ENCODE results near the gene PTPRC.

The PTPRC gene

DNA sequence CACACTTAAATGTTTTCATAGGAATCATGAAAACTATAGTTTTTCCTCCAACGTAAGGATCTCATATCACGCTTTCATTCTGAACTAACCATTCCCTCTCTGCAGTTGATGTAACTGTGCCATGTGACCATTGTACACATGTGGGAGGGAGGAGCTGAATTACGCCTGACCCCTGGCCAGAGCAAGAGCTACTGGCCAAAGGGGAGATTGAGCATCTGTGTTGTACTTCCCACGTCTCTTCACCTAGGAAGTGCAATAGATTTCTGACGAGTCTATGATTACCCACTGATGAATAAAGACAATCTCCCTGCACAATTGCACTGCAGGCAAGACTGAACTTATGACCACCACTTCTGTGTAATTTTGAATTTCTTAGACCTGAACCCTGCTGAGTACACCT lies 24.0 kb downstream of the PTPRC start:
- no peak overlapping the region for H3K9ac ChIP-seq (ENCODE audit: low read length)
- no peak overlapping the region for H3K4me2 ChIP-seq (ENCODE audit: low read length, poor library complexity, severe bottlenecking)
- H3K9me3 ChIP-seq (ENCODE audit: control insufficient read depth, low read length) = no peaks in the 10 kb centered on the region
- 86% methylated on average over 5 of the region's 5 CpGs for WGBS
- no peak overlapping the region for H2AK5ac ChIP-seq (ENCODE audit: low read length, severe bottlenecking)
- no peaks in the 10 kb centered on the region for H3K27me3 ChIP-seq (ENCODE audit: control insufficient read depth in 1 of 2, insufficient read depth in 1 of 2, low read length in 2 of 2)
- H3K23ac ChIP-seq (ENCODE audit: low read length in 2 of 2) = no peak overlapping the region
- H4K8ac ChIP-seq (ENCODE audit: low read length) = no peak overlapping the region
- no peak overlapping the region for H3K27ac ChIP-seq (ENCODE audit: low read length, poor library complexity, severe bottlenecking)
- H3K14ac ChIP-seq (ENCODE audit: low read length in 2 of 2) = no peak overlapping the region
- H3K4me1 ChIP-seq (ENCODE audit: control insufficient read depth, insufficient read depth, low read depth, low read length) = no peaks in the 10 kb centered on the region
- no peak overlapping the region for H2BK12ac ChIP-seq (ENCODE audit: low read length in 2 of 2)
- H2BK15ac ChIP-seq (ENCODE audit: low read depth, poor library complexity, severe bottlenecking) = no peak overlapping the region
- H3K79me1 ChIP-seq (replicated peaks; ENCODE audit: low read length, poor library complexity, severe bottlenecking) = no peaks in the 10 kb centered on the region
- no peak overlapping the region for H2BK5ac ChIP-seq (ENCODE audit: low read depth, low read length, poor library complexity, severe bottlenecking)
- DNase-seq = no peak
- H4K91ac ChIP-seq (ENCODE audit: low read length) = peak overlapping the region; percentile 66
- no peak overlapping the region for H3K4ac ChIP-seq (ENCODE audit: low read depth in 1 of 2, low read length in 2 of 2)
- no peaks in the 10 kb centered on the region for H3K36me3 ChIP-seq (ENCODE audit: control insufficient read depth in 1 of 2, insufficient read depth in 2 of 2, low read depth in 1 of 2, low read length in 2 of 2)
- H2BK120ac ChIP-seq (ENCODE audit: low read depth, low read length) = no peak overlapping the region
- no peak overlapping the region for H3K4me3 ChIP-seq (ENCODE audit: insufficient read depth in 1 of 2, low read depth in 1 of 2, low read length in 2 of 2)
- no peak overlapping the region for H3K18ac ChIP-seq (ENCODE audit: low read depth in 1 of 2, low read length in 2 of 2)
- H2AFZ ChIP-seq (ENCODE audit: low read depth, low read length) = no peak overlapping the region

DNA sequence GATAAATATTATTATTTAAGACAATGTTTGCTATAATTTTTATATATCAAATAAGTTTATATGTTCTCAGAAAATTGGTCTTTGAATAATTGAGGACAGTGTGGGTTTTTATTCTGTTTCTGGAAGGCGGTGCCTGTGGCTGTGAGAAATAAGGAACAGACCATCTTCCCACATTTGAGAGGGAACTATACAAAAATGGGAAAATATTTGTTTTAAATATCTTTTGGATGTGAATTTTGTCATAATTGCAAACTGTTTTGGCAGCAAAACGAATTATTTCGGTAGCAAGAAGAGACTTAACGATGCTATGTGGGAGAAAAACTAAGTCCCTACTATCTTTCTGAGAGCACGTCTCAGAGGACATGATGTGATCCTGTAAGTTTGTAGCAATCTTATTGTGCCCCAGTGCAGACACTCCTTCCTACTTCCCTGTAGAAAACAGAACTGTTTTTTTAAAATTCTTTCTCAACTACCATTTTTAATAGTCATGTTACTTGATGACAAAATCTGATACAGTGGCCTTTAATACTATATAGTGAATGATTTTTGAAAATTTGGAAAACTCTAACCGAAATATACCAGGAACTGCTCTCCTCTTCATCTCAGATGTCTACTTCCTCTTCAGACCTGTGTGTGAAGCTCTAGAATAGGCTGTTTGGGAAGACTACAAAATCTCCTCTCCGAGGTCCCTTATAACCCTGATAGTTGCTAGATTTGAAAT lies 25.4 kb downstream of the PTPRC start:
- Histone ChIP-seq H3K4me3 (ENCODE audit: insufficient read depth in 1 of 2, low read depth in 1 of 2, low read length in 2 of 2) (no peak overlapping the region), H3K27me3 (ENCODE audit: control insufficient read depth in 1 of 2, insufficient read depth in 1 of 2, low read length in 2 of 2) (no peaks in the 10 kb centered on the region), H3K4me1 (ENCODE audit: control insufficient read depth, insufficient read depth, low read depth, low read length) (no peaks in the 10 kb centered on the region), H2BK5ac (ENCODE audit: low read depth, low read length, poor library complexity, severe bottlenecking) (no peak overlapping the region), H2BK12ac (ENCODE audit: low read length in 2 of 2) (no peak overlapping the region), H3K4me2 (ENCODE audit: low read length, poor library complexity, severe bottlenecking) (no peak overlapping the region), H4K8ac (ENCODE audit: low read length) (no peak overlapping the region), H3K27ac (ENCODE audit: low read length, poor library complexity, severe bottlenecking) (no peak overlapping the region), H3K4ac (ENCODE audit: low read depth in 1 of 2, low read length in 2 of 2) (no peak overlapping the region), H3K9me3 (ENCODE audit: control insufficient read depth, low read length) (no peaks in the 10 kb centered on the region), H3K14ac (ENCODE audit: low read length in 2 of 2) (no peak overlapping the region), H3K23ac (ENCODE audit: low read length in 2 of 2) (no peak overlapping the region), H2AK5ac (ENCODE audit: low read length, severe bottlenecking) (no peak overlapping the region), H3K18ac (ENCODE audit: low read depth in 1 of 2, low read length in 2 of 2) (no peak overlapping the region), H3K9ac (ENCODE audit: low read length) (no peak overlapping the region), H3K79me1 (replicated peaks; ENCODE audit: low read length, poor library complexity, severe bottlenecking) (no peaks in the 10 kb centered on the region), H3K36me3 (ENCODE audit: control insufficient read depth in 1 of 2, insufficient read depth in 2 of 2, low read depth in 1 of 2, low read length in 2 of 2) (no peaks in the 10 kb centered on the region), H2BK120ac (ENCODE audit: low read depth, low read length) (no peak overlapping the region), H4K91ac (ENCODE audit: low read length) (no peak overlapping the region), H2BK15ac (ENCODE audit: low read depth, poor library complexity, severe bottlenecking) (no peak overlapping the region), H2AFZ (ENCODE audit: low read depth, low read length) (no peak overlapping the region)
- no peak for DNase-seq
- 95% methylated on average over 5 of the region's 7 CpGs for WGBS

DNA sequence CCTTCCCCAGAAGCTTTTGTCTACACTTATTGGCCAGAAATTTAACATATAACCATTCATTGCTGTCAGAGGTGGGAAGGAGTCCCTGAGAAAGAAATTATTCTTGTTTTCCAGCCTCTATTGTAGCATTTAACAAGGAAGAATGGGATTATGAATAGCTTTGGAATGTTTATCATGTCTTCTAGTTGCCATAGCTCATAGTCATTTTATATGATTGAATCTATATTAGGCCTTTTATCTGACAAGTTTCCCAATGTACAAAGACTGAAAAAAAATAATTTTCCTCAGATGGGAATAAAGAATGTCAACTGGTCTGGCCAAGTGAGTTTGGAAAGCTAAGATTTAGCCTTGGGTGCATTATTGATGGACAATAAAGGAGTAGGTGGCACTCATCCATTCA lies 28.3 kb downstream of the PTPRC start:
- H3K4me3 ChIP-seq (ENCODE audit: insufficient read depth in 1 of 2, low read depth in 1 of 2, low read length in 2 of 2) = no peak overlapping the region
- no peak overlapping the region for H4K91ac ChIP-seq (ENCODE audit: low read length)
- no peak overlapping the region for H3K9ac ChIP-seq (ENCODE audit: low read length)
- DNase-seq = no peak
- no peak overlapping the region for H2BK15ac ChIP-seq (ENCODE audit: low read depth, poor library complexity, severe bottlenecking)
- no peak overlapping the region for H2BK5ac ChIP-seq (ENCODE audit: low read depth, low read length, poor library complexity, severe bottlenecking)
- H2BK12ac ChIP-seq (ENCODE audit: low read length in 2 of 2) = no peak overlapping the region
- no peak overlapping the region for H3K18ac ChIP-seq (ENCODE audit: low read depth in 1 of 2, low read length in 2 of 2)
- no peak overlapping the region for H3K4ac ChIP-seq (ENCODE audit: low read depth in 1 of 2, low read length in 2 of 2)
- no peak overlapping the region for H3K23ac ChIP-seq (ENCODE audit: low read length in 2 of 2)
- no peak overlapping the region for H2BK120ac ChIP-seq (ENCODE audit: low read depth, low read length)
- no peaks in the 10 kb centered on the region for H3K4me1 ChIP-seq (ENCODE audit: control insufficient read depth, insufficient read depth, low read depth, low read length)
- H3K14ac ChIP-seq (ENCODE audit: low read length in 2 of 2) = no peak overlapping the region
- H2AK5ac ChIP-seq (ENCODE audit: low read length, severe bottlenecking) = no peak overlapping the region
- no peak overlapping the region for H2AFZ ChIP-seq (ENCODE audit: low read depth, low read length)
- no peak overlapping the region for H4K8ac ChIP-seq (ENCODE audit: low read length)
- no peaks in the 10 kb centered on the region for H3K27me3 ChIP-seq (ENCODE audit: control insufficient read depth in 1 of 2, insufficient read depth in 1 of 2, low read length in 2 of 2)
- no peak overlapping the region for H3K27ac ChIP-seq (ENCODE audit: low read length, poor library complexity, severe bottlenecking)
- no peaks in the 10 kb centered on the region for H3K79me1 ChIP-seq (replicated peaks; ENCODE audit: low read length, poor library complexity, severe bottlenecking)
- H3K4me2 ChIP-seq (ENCODE audit: low read length, poor library complexity, severe bottlenecking) = no peak overlapping the region
- no peaks in the 10 kb centered on the region for H3K9me3 ChIP-seq (ENCODE audit: control insufficient read depth, low read length)
- no peaks in the 10 kb centered on the region for H3K36me3 ChIP-seq (ENCODE audit: control insufficient read depth in 1 of 2, insufficient read depth in 2 of 2, low read depth in 1 of 2, low read length in 2 of 2)

DNA sequence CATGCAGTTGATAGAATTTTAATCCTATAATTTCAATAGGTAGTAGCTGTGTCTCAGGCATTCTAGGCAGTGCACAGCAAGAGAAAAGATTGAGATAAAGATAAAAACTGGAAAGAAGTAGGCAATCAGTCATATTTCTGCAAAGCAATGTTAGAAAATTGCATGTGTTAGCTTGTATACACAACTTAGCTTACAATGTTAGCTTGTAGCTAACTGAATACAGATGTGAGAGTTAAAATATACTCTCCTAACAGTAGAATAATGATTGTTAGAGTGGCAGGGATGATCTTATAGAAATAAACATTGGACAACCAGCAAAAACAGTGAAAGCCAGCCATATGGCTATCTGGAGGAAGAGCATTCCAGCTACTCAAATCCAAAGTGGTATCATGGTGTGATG lies 29.0 kb downstream of the PTPRC start:
- no peak overlapping the region for H2BK15ac ChIP-seq (ENCODE audit: low read depth, poor library complexity, severe bottlenecking)
- no peaks in the 10 kb centered on the region for H3K79me1 ChIP-seq (replicated peaks; ENCODE audit: low read length, poor library complexity, severe bottlenecking)
- no peak overlapping the region for H3K4ac ChIP-seq (ENCODE audit: low read depth in 1 of 2, low read length in 2 of 2)
- H4K91ac ChIP-seq (ENCODE audit: low read length) = no peak overlapping the region
- H3K4me1 ChIP-seq (ENCODE audit: control insufficient read depth, insufficient read depth, low read depth, low read length) = no peaks in the 10 kb centered on the region
- no peaks in the 10 kb centered on the region for H3K36me3 ChIP-seq (ENCODE audit: control insufficient read depth in 1 of 2, insufficient read depth in 2 of 2, low read depth in 1 of 2, low read length in 2 of 2)
- no peak overlapping the region for H3K4me2 ChIP-seq (ENCODE audit: low read length, poor library complexity, severe bottlenecking)
- no peak overlapping the region for H3K9ac ChIP-seq (ENCODE audit: low read length)
- no peak overlapping the region for H2AK5ac ChIP-seq (ENCODE audit: low read length, severe bottlenecking)
- H2BK120ac ChIP-seq (ENCODE audit: low read depth, low read length) = no peak overlapping the region
- H2BK12ac ChIP-seq (ENCODE audit: low read length in 2 of 2) = no peak overlapping the region
- H3K27me3 ChIP-seq (ENCODE audit: control insufficient read depth in 1 of 2, insufficient read depth in 1 of 2, low read length in 2 of 2) = no peaks in the 10 kb centered on the region
- H3K14ac ChIP-seq (ENCODE audit: low read length in 2 of 2) = no peak overlapping the region
- H3K9me3 ChIP-seq (ENCODE audit: control insufficient read depth, low read length) = no peaks in the 10 kb centered on the region
- no peak for DNase-seq
- no peak overlapping the region for H3K4me3 ChIP-seq (ENCODE audit: insufficient read depth in 1 of 2, low read depth in 1 of 2, low read length in 2 of 2)
- peak overlapping the region; percentile 73 for H2BK5ac ChIP-seq (ENCODE audit: low read depth, low read length, poor library complexity, severe bottlenecking)
- H4K8ac ChIP-seq (ENCODE audit: low read length) = no peak overlapping the region
- no peak overlapping the region for H3K27ac ChIP-seq (ENCODE audit: low read length, poor library complexity, severe bottlenecking)
- no peak overlapping the region for H2AFZ ChIP-seq (ENCODE audit: low read depth, low read length)
- H3K18ac ChIP-seq (ENCODE audit: low read depth in 1 of 2, low read length in 2 of 2) = no peak overlapping the region
- H3K23ac ChIP-seq (ENCODE audit: low read length in 2 of 2) = no peak overlapping the region

Measured in mesenchymal stem cell (in vitro differentiated cells and primary cell).